Pancreas (tissue), 10 donors: ENCODE measurements around the gene ITPK1. TPM values are rescaled to one million over a fixed set of nuclear protein-coding genes. Genes with fewer than 3 reads are reported as not detected.
A peak's percentile ranks its signal among the peaks of the same experiment; 100 is the strongest.

Experiments used
- ATAC-seq, 4 donors: fragments of 200-7000 bp; cut with Tn5 transposase; one replicate each; pipeline versions ENCODE4 v1.8.0 to v1.9.1; 2020; ENCODE audit warnings: mild to moderate bottlenecking in 4 of 4, moderate library complexity in 4 of 4
- DNase-seq, 6 donors: peaks; one replicate each; pipeline ENCODE4 v3.0.0-alpha.2; 2020
- FAIRE-seq: peaks from 2 replicates; lab custom pipeline; 2012; peaks lifted over from hg19 to GRCh38; lab: Jason Lieb, UNC
- H3K27ac ChIP-seq, 4 donors: fragments of 200-600 bp; sonication (generic); 1 replicate in 3 of 4; 2 replicates in 1 of 4; pipeline versions ENCODE4 v1.5.0 to v1.8.0; 2020
- H3K27me3 ChIP-seq, 4 donors: fragments of 200-600 bp; one replicate each; pipeline ENCODE4 v1.8.0; 2021
- H3K36me3 ChIP-seq, 3 donors: fragments of 200-600 bp; sonication (generic) in 1 of 3; one replicate each; pipeline versions ENCODE4 v1.5.0 to v1.8.0; 2020 to 2021
- H3K4me1 ChIP-seq, 3 donors: fragments of 200-600 bp; one replicate each; pipeline ENCODE4 v1.8.0; 2021
- H3K4me3 ChIP-seq, 4 donors: fragments of 200-600 bp; sonication (generic) in 2 of 4; one replicate each; pipeline versions ENCODE4 v1.5.0 to v1.8.0; 2020 to 2021
- H3K9me3 ChIP-seq, 4 donors: fragments of 200-600 bp; one replicate each; pipeline ENCODE4 v1.8.0; 2021
- CTCF ChIP-seq, 4 donors: fragments of 200-600 bp; sonication (generic) in 3 of 4; IDR thresholded peaks; one replicate each; pipeline versions ENCODE4 v1.5.0 to v1.8.0; 2021; ENCODE audit warnings: antibody characterized with exemption in 4 of 4
- WGBS, 2 donors: extraction: QIAGEN DNeasy Blood & Tissue Kit; methylation state at CpG; one replicate each; pipeline ENCODE4 v1.1.7; 2013; 5-methylcytosine and 5-hydroxymethylcytosine counted together
- intact Hi-C, 3 donors: fragments of 100-400 bp; cut with DNase I; formaldehyde crosslinking; loops; one replicate each; pipeline versions ENCODE4 v1.11.1 to v1.14.2; 2022
- polyA plus RNA-seq, 2 donors: library from polyadenylated mRNA; stranded (reverse); fragments of 200-250 nt; gene quantifications; one replicate each; pipeline ENCODE4 v1.2.3, GENCODE V29; 2013
- total RNA-seq, 6 donors: library from RNA; stranded (reverse); fragmentation: NEBNext Ultra II Directional in 4 of 6; extraction: Animal tissue kit (Norgen Biotek cat#: 25700) in 4 of 6; gene quantifications; one replicate each; pipeline versions ENCODE4 v1.2.1 to v1.2.4, GENCODE V29; 2021 to 2023
- donor health status: healthy with polysubstance abuse.
- donor health status: DM: no; HTN: no; CAD: no; lungs with moderate emphysema.
- donor health status: DM: no; HTN: no; CAD: no.
- donor health status: control.
- donor health status: control.
- donor health status: Bipolar disorder and iron deficiency.
- donor health status: DM: yes; HTN: yes; CAD: no.
- donor health status: DM: no; HTN: no; CAD: no.
- donor health status: DM: no; HTN: no; CAD: no.
- donor health status: DM: yes; HTN: yes; CAD: no.

ITPK1 gene
- total and polyA plus RNA-seq, 8 donors = 23.2 to 38.3 (median 33.0) TPM

GRCh38 chr14:92931681-92932447 lies 183.9 kb downstream of the ITPK1 start:
- no peak for ATAC-seq
- 88 to 93% methylated on average over 18 of the region's 18 CpGs for WGBS, 2 donors
- TF ChIP-seq CTCF (IDR thresholded peaks at IDR 0.05) = no peak
- Histone ChIP-seq H3K4me3 (no peak overlapping the region), H3K9me3 (no peaks in the 10 kb centered on the region), H3K4me1 (no peaks in the 10 kb centered on the region), H3K36me3 (peaks cover 0 to 11% (median 0%) of the 10 kb centered on the region in 3 donors), H3K27me3 (no peaks in the 10 kb centered on the region), H3K27ac (no peak overlapping the region)
- intact Hi-C loops = no loop called here
- no peak for DNase-seq
- FAIRE-seq = no peak

DNA sequence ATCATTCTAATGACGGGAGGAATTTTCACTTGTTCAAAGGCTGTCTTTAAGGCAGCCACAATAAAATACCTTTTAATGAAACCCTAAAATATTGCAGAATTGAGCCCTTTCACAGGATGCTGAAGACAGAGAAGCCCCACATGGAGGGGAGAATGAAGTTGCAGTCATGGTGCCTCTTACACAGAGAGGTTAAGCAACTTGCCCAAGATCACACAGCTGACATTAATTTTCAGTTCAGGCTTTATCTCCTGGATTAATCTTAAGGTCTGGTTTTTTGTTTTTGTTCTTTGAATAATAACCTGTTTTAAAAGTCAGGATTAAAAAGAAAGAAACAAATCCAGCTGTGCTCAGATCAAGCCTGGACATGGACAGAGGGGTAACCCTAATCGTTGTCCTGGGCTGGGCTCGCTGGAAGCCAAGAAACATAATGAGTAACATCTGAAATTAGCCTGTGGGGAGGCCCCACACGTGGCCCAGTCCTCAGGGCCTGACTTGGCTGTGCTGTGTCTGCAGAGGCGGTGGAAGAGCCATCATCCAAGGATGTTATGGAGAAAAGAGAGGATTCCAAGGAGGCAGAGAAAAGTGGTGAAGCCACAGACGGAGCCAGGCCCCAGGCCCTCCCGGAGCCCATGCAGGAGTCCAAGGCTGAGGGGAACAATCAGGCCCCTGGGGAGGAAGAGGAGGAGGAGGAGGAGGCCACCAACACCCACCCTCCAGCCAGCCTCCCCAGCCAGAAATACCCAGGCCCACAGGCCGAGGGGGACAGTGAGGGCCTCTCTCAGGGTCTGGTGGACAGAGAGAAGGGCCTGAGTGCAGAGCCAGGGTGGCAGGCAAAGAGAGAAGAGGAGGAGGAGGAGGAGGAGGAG lies 184.8 kb downstream of the ITPK1 start:
- Histone ChIP-seq H3K9me3 (no peaks in the 10 kb centered on the region), H3K4me1 (no peaks in the 10 kb centered on the region), H3K36me3 (peaks cover 0 to 2% (median 0%) of the 10 kb centered on the region in 3 donors), H3K4me3 (no peak overlapping the region), H3K27me3 (no peaks in the 10 kb centered on the region), H3K27ac (no peak overlapping the region)
- FAIRE-seq (no peak), DNase-seq (peak in 1 of 6 donors; percentile 31), ATAC-seq (peak in 1 of 4 donors; percentile 15)
- WGBS, 2 donors = 77 to 88% methylated on average over 8 of the region's 8 CpGs
- intact Hi-C loops = no loop called here
- no peak for TF ChIP-seq CTCF (IDR thresholded peaks at IDR 0.05)

GRCh38 chr14:92929689-92930608 lies 185.8 kb downstream of the ITPK1 start:
- Histone ChIP-seq H3K4me1 (no peaks in the 10 kb centered on the region), H3K36me3 (no peaks in the 10 kb centered on the region), H3K27me3 (no peaks in the 10 kb centered on the region), H3K27ac (no peak overlapping the region), H3K9me3 (no peaks in the 10 kb centered on the region), H3K4me3 (no peak overlapping the region)
- FAIRE-seq (no peak), DNase-seq (peak in 1 of 6 donors; percentile 43), ATAC-seq (no peak)
- intact Hi-C loops = no loop called here
- WGBS, 2 donors = 84 to 88% methylated on average over 20 of the region's 20 CpGs
- TF ChIP-seq CTCF (IDR thresholded peaks at IDR 0.05) = no peak

- ATAC-seq (no peak), FAIRE-seq (no peak), DNase-seq (peak in 1 of 6 donors; percentile 61)
- intact Hi-C loops = no loop called here
- H3K4me1 ChIP-seq = no peaks in the 10 kb centered on the region
- no peak for TF ChIP-seq CTCF (IDR thresholded peaks at IDR 0.05)
- H3K36me3 ChIP-seq = no peaks in the 10 kb centered on the region
- 76 to 80% methylated on average over 12 of the region's 12 CpGs for WGBS, 2 donors
- no peak overlapping the region for H3K4me3 ChIP-seq
- no peak overlapping the region for H3K27ac ChIP-seq
- H3K9me3 ChIP-seq = no peaks in the 10 kb centered on the region
- no peaks in the 10 kb centered on the region for H3K27me3 ChIP-seq
Observed at GRCh38 chr14:92928961-92929688, 186.6 kb downstream of the ITPK1 start.
